ENCODE measurements around the gene LGALS3. TPM values are rescaled to one million over a fixed set of nuclear protein-coding genes. Genes with fewer than 3 reads are reported as not detected.

LGALS3 gene
- total RNA-seq, 4 donors from 2014 or later, result 388 to 2,805 (median 1,702) TPM

- Histone ChIP-seq H3K4me1 (peaks cover 1 to 24% (median 10%) of the 10 kb centered on the region in 4 donors), H3K36me3 (peaks cover 0 to 66% (median 29%) of the 10 kb centered on the region in 4 donors), H3K27me3 (no peaks in the 10 kb centered on the region), H3K9me3 (no peaks in the 10 kb centered on the region), H3K27ac (no peak overlapping the region), H3K4me3 (no peak overlapping the region)
- TF ChIP-seq CTCF (IDR thresholded peaks at IDR 0.05) (no peak), POLR2AphosphoS5 (IDR thresholded peaks at IDR 0.05) (no peak), POLR2A (IDR thresholded peaks at IDR 0.05) (no peak), EP300 (IDR thresholded peaks at IDR 0.05; ENCODE audit: low read depth) (no peak)
- WGBS, 2 donors (ENCODE audit: low coverage in 1 of 2), result 80 to 95% methylated on average over 3 of the region's 3 CpGs
- in situ Hi-C loops (cut with MboI; ENCODE audit: low pct_ligation_motif_present in 1 of 4, low pct_unique_long_range_greater_than_20kb in 1 of 4, low sequenced_read_pairs in 3 of 4) (no loop called here), intact Hi-C loops (cut with DNase I; ENCODE audit: low total_unique reads) (no loop called here)
- no peak for DNase-seq
Observed at GRCh38 chr14:55141825-55142224, 12.8 kb downstream of the LGALS3 start.

- 76 to 88% methylated on average over 2 of the region's 2 CpGs for WGBS, 2 donors (ENCODE audit: low coverage in 1 of 2)
- intact Hi-C loops (cut with DNase I; ENCODE audit: low total_unique reads), result no loop called here
- H3K27ac ChIP-seq, result no peak overlapping the region
- no peaks in the 10 kb centered on the region for H3K9me3 ChIP-seq
- in situ Hi-C loops (cut with MboI; ENCODE audit: low pct_ligation_motif_present in 1 of 4, low pct_unique_long_range_greater_than_20kb in 1 of 4, low sequenced_read_pairs in 3 of 4), result no loop called here
- TF ChIP-seq POLR2A (IDR thresholded peaks at IDR 0.05), result no peak
- TF ChIP-seq CTCF (IDR thresholded peaks at IDR 0.05), result no peak
- no peak for TF ChIP-seq POLR2AphosphoS5 (IDR thresholded peaks at IDR 0.05)
- TF ChIP-seq EP300 (IDR thresholded peaks at IDR 0.05; ENCODE audit: low read depth), result no peak
- H3K4me3 ChIP-seq, result no peak overlapping the region
- DNase-seq, result no peak
- H3K36me3 ChIP-seq, result peaks cover 0 to 66% (median 29%) of the 10 kb centered on the region in 4 donors
- no peaks in the 10 kb centered on the region for H3K27me3 ChIP-seq
- H3K4me1 ChIP-seq, result peaks cover 0 to 18% (median 4%) of the 10 kb centered on the region in 4 donors
Observed at GRCh38 chr14:55142466-55142865, 13.4 kb downstream of the LGALS3 start.

GRCh38 chr14:55146425-55146824 lies 17.4 kb downstream of the LGALS3 start:
- Histone ChIP-seq H3K4me3 (no peak overlapping the region), H3K27me3 (no peaks in the 10 kb centered on the region), H3K9me3 (no peaks in the 10 kb centered on the region), H3K36me3 (peaks cover 0 to 40% (median 17%) of the 10 kb centered on the region in 4 donors), H3K4me1 (no peaks in the 10 kb centered on the region), H3K27ac (no peak overlapping the region)
- WGBS, 2 donors (ENCODE audit: low coverage in 1 of 2), result 83% methylated on average over 2 of the region's 2 CpGs
- TF ChIP-seq POLR2AphosphoS5 (IDR thresholded peaks at IDR 0.05), result peak in 1 of 3 donors; percentile 40
- TF ChIP-seq CTCF (IDR thresholded peaks at IDR 0.05), result no peak
- in situ Hi-C loops (cut with MboI; ENCODE audit: low pct_ligation_motif_present in 1 of 4, low pct_unique_long_range_greater_than_20kb in 1 of 4, low sequenced_read_pairs in 3 of 4), result no loop called here
- intact Hi-C loops (cut with DNase I; ENCODE audit: low total_unique reads), result no loop called here
- no peak for DNase-seq

GRCh38 chr14:55151601-55152000 lies 22.5 kb downstream of the LGALS3 start:
- WGBS, 2 donors (ENCODE audit: low coverage in 1 of 2), result 75 to 92% methylated on average over 1 of the region's 1 CpG
- no peaks in the 10 kb centered on the region for H3K4me1 ChIP-seq
- in situ Hi-C loops (cut with MboI; ENCODE audit: low pct_ligation_motif_present in 1 of 4, low pct_unique_long_range_greater_than_20kb in 1 of 4, low sequenced_read_pairs in 3 of 4) (loop anchor here in 2 of 4 donors (10.0 kb wide), 2 partner anchors 57 to 67 kb away; no protein-coding TSS in a partner anchor), intact Hi-C loops (cut with DNase I; ENCODE audit: low total_unique reads) (no loop called here)
- no peaks in the 10 kb centered on the region for H3K9me3 ChIP-seq
- H3K27me3 ChIP-seq, result no peaks in the 10 kb centered on the region
- no peak overlapping the region for H3K27ac ChIP-seq
- TF ChIP-seq POLR2A (IDR thresholded peaks at IDR 0.05), result no peak
- TF ChIP-seq CTCF (IDR thresholded peaks at IDR 0.05), result no peak
- TF ChIP-seq EP300 (IDR thresholded peaks at IDR 0.05; ENCODE audit: low read depth), result no peak
- TF ChIP-seq POLR2AphosphoS5 (IDR thresholded peaks at IDR 0.05), result no peak
- H3K36me3 ChIP-seq, result peaks cover 0 to 4% (median 0%) of the 10 kb centered on the region in 4 donors
- H3K4me3 ChIP-seq, result no peak overlapping the region
- DNase-seq, result no peak

All from transverse colon (tissue), 4 donors.